NCI-H510A treated with DMSO at 0.1 percent for 48 hours (cell line): ENCODE results near the gene GJD2.

Source experiments
- DNase-seq: peaks from one replicate; lab custom pipeline; 2025; lab: John Stamatoyannopoulos, UW

GJD2 gene

GRCh38 chr15:34773013-34773412 lies 18.2 kb upstream of the GJD2 start:
- no peak for DNase-seq

- no peak for DNase-seq
Observed at GRCh38 chr15:34772312-34772711, 17.5 kb upstream of the GJD2 start.

GRCh38 chr15:34769711-34770110 lies 14.9 kb upstream of the GJD2 start:
- no peak for DNase-seq

- DNase-seq: no peak
Observed at GRCh38 chr15:34768530-34768929, 13.7 kb upstream of the GJD2 start.

- DNase-seq: no peak
Observed at GRCh38 chr15:34765741-34766140, 10.9 kb upstream of the GJD2 start.

GRCh38 chr15:34760909-34761308 lies 6.1 kb upstream of the GJD2 start:
- DNase-seq: no peak

GRCh38 chr15:34759992-34760391 lies 5.2 kb upstream of the GJD2 start:
- no peak for DNase-seq

- no peak for DNase-seq
Observed at GRCh38 chr15:34759347-34759746, 4.5 kb upstream of the GJD2 start.

- DNase-seq: no peak
Observed at GRCh38 chr15:34757262-34757661, 2.5 kb upstream of the GJD2 start.

GRCh38 chr15:34755419-34755773 lies 598 bp upstream of the GJD2 start:
- DNase-seq: no peak

- DNase-seq: no peak
Observed at GRCh38 chr15:34754171-34754601, 612 bp downstream of the GJD2 start.

- DNase-seq: no peak
Observed at GRCh38 chr15:34753236-34753894, 1.4 kb downstream of the GJD2 start.

- DNase-seq: no peak
Observed at GRCh38 chr15:34749691-34750090, 5.1 kb downstream of the GJD2 start.

- DNase-seq: no peak
Observed at GRCh38 chr15:34739346-34739745, 15.5 kb downstream of the GJD2 start.

GRCh38 chr15:34738002-34738401 lies 16.8 kb downstream of the GJD2 start:
- DNase-seq: no peak

GRCh38 chr15:34737477-34737876 lies 17.3 kb downstream of the GJD2 start:
- no peak for DNase-seq

GRCh38 chr15:34734303-34734702 lies 20.5 kb downstream of the GJD2 start:
- no peak for DNase-seq

GRCh38 chr15:34733621-34734020 lies 21.2 kb downstream of the GJD2 start:
- no peak for DNase-seq

- peak; percentile 37 for DNase-seq
Observed at GRCh38 chr15:34732430-34732829, 22.4 kb downstream of the GJD2 start.

- DNase-seq: no peak
Observed at GRCh38 chr15:34730701-34731100, 24.1 kb downstream of the GJD2 start.

- no peak for DNase-seq
Observed at GRCh38 chr15:34729886-34730285, 24.9 kb downstream of the GJD2 start.

GRCh38 chr15:34729056-34729455 lies 25.7 kb downstream of the GJD2 start:
- DNase-seq: no peak

GRCh38 chr15:34726406-34727100 lies 28.2 kb downstream of the GJD2 start:
- no peak for DNase-seq

GRCh38 chr15:34725556-34725955 lies 29.2 kb downstream of the GJD2 start:
- DNase-seq: no peak
